HEK293 (cell line): ENCODE data around the gene FALEC.
A peak's percentile ranks its signal among the peaks of the same experiment; 100 is the strongest.

ENCODE experiments used
- CTCF ChIA-PET: fragments of 350-600 bp; formaldehyde crosslinking; extraction: SDS; loops from one replicate; lab custom pipeline; 2021; ENCODE audit warnings: antibody characterized with exemption; lab: Yijun Ruan, JAX
- POLR2A ChIA-PET: fragments of 300-600 bp; formaldehyde crosslinking; extraction: SDS; loops from one replicate; lab custom pipeline; 2020; ENCODE audit warnings: antibody characterized with exemption, inconsistent platforms; lab: Yijun Ruan, JAX
- H3K27ac ChIP-seq: fragments of 200-500 bp; sonication (Bioruptor generic); 2 replicates; pipeline ENCODE4 v1.5.1; 2014; ENCODE audit warnings: low read depth, low read length, control low read depth, inconsistent platforms; ENCODE audit errors: extremely low read depth
- H3K36me3 ChIP-seq, 2 experiments: fragments of 200-500 bp in 1 of 2; sonication (Bioruptor generic) in 1 of 2; 1 replicate in 1 of 2; 2 replicates in 1 of 2; pipeline ENCODE4 v1.5.1; 2014 to 2017; ENCODE audit warnings: inconsistent platforms in 2 of 2, low read length in 2 of 2; ENCODE audit not compliant: control insufficient read depth in 2 of 2, insufficient read depth in 1 of 2
- H3K4me1 ChIP-seq: fragments of 200-500 bp; sonication (Bioruptor generic); 2 replicates; pipeline ENCODE4 v1.5.1; 2014; ENCODE audit warnings: mild to moderate bottlenecking, low read length, inconsistent platforms; ENCODE audit not compliant: control insufficient read depth, insufficient read depth
- H3K4me3 ChIP-seq: 2 replicates; pipeline ENCODE4 v1.5.1; 2011; ENCODE audit warnings: low read depth, mild to moderate bottlenecking, control low read depth, low read length, moderate library complexity
- H3K9me3 ChIP-seq: fragments of 200-500 bp; sonication (Bioruptor generic); 2 replicates; pipeline ENCODE4 v1.5.1; 2014; ENCODE audit warnings: low read depth, low read length, inconsistent platforms; ENCODE audit not compliant: control insufficient read depth, insufficient read depth
- KLF1 ChIP-seq: fragments of 450-650 bp; formaldehyde crosslinking; IDR thresholded peaks from 2 replicates; pipeline ENCODE4 v1.5.1; 2016; ENCODE audit warnings: missing biosample characterization, missing genetic modification characterization
- KLF7 ChIP-seq: fragments of 450-650 bp; formaldehyde crosslinking; IDR thresholded peaks from 2 replicates; pipeline ENCODE4 v1.5.1; 2016; ENCODE audit warnings: missing biosample characterization, missing genetic modification characterization, borderline replicate concordance
- MEIS1 ChIP-seq: sonication (generic); formaldehyde crosslinking; IDR thresholded peaks from 2 replicates; pipeline ENCODE4 v1.8.1; 2022; ENCODE audit warnings: missing genetic modification reagents, mild to moderate bottlenecking, borderline replicate concordance
- PRDM1 ChIP-seq: fragments of 450-650 bp; formaldehyde crosslinking; IDR thresholded peaks from 2 replicates; pipeline ENCODE4; 2016; ENCODE audit warnings: missing biosample characterization, missing genetic modification characterization
- ZBTB1 ChIP-seq: fragments of 450-650 bp; formaldehyde crosslinking; IDR thresholded peaks from 2 replicates; pipeline ENCODE4 v1.5.1; 2016; ENCODE audit warnings: missing biosample characterization, missing genetic modification characterization
- ZBTB17 ChIP-seq: fragments of 450-650 bp; formaldehyde crosslinking; IDR thresholded peaks from 2 replicates; pipeline ENCODE4 v1.5.1; 2016; ENCODE audit warnings: missing biosample characterization, missing genetic modification characterization
- ZBTB21 ChIP-seq: fragments of 450-650 bp; formaldehyde crosslinking; IDR thresholded peaks from 2 replicates; pipeline ENCODE4 v1.5.1; 2017; ENCODE audit warnings: missing biosample characterization, missing genetic modification characterization
- ZBTB48 ChIP-seq: fragments of 450-650 bp; formaldehyde crosslinking; IDR thresholded peaks from 2 replicates; pipeline ENCODE4 v1.5.1; 2016; ENCODE audit warnings: missing biosample characterization, missing genetic modification characterization
- ZNF133 ChIP-seq: fragments of 450-650 bp; formaldehyde crosslinking; IDR thresholded peaks from 2 replicates; pipeline ENCODE4 v1.5.1; 2016; ENCODE audit warnings: missing biosample characterization, missing genetic modification characterization
- ZNF140 ChIP-seq: fragments of 450-650 bp; formaldehyde crosslinking; IDR thresholded peaks from 2 replicates; pipeline ENCODE4 v1.5.1; 2016; ENCODE audit warnings: missing biosample characterization, missing genetic modification characterization
- ZNF157 ChIP-seq: fragments of 450-650 bp; formaldehyde crosslinking; IDR thresholded peaks from 2 replicates; pipeline ENCODE4 v1.5.1; 2016; ENCODE audit warnings: missing biosample characterization, missing genetic modification characterization
- ZNF16 ChIP-seq: fragments of 450-650 bp; formaldehyde crosslinking; IDR thresholded peaks from 2 replicates; pipeline ENCODE4 v1.5.1; 2016; ENCODE audit warnings: low read depth, missing biosample characterization, missing genetic modification characterization
- ZNF174 ChIP-seq: fragments of 450-650 bp; formaldehyde crosslinking; IDR thresholded peaks from 2 replicates; pipeline ENCODE4 v1.5.0; 2017; ENCODE audit warnings: missing biosample characterization, mild to moderate bottlenecking, missing genetic modification characterization
- ZNF175 ChIP-seq: fragments of 450-650 bp; formaldehyde crosslinking; IDR thresholded peaks from 2 replicates; pipeline ENCODE4 v1.5.1; 2016; ENCODE audit warnings: missing biosample characterization, missing genetic modification characterization
- ZNF350 ChIP-seq: fragments of 450-650 bp; formaldehyde crosslinking; IDR thresholded peaks from 2 replicates; pipeline ENCODE4 v1.5.0; 2017; ENCODE audit warnings: missing biosample characterization, mild to moderate bottlenecking, missing genetic modification characterization
- ZNF510 ChIP-seq: fragments of 450-650 bp; formaldehyde crosslinking; IDR thresholded peaks from 2 replicates; pipeline ENCODE4 v1.5.1; 2018; ENCODE audit warnings: mild to moderate bottlenecking, missing genetic modification characterization, missing biosample characterization; ENCODE audit not compliant: insufficient replicate concordance
- ZNF596 ChIP-seq: fragments of 450-650 bp; IDR thresholded peaks from 2 replicates; pipeline ENCODE4 v1.5.0; 2018; ENCODE audit warnings: missing biosample characterization, mild to moderate bottlenecking, missing genetic modification characterization, moderate library complexity
- ZNF626 ChIP-seq: fragments of 450-650 bp; sonication (Bioruptor Pico); formaldehyde crosslinking; IDR thresholded peaks from 2 replicates; pipeline ENCODE4 v1.5.1; 2018; ENCODE audit warnings: missing biosample characterization, missing genetic modification characterization, inconsistent platforms
- ZNF660 ChIP-seq: fragments of 450-650 bp; IDR thresholded peaks from 2 replicates; pipeline ENCODE4 v1.5.1; 2018; ENCODE audit warnings: missing biosample characterization, mild to moderate bottlenecking, missing genetic modification characterization
- ZNF701 ChIP-seq: fragments of 450-650 bp; formaldehyde crosslinking; IDR thresholded peaks from 2 replicates; pipeline ENCODE4 v1.5.1; 2016; ENCODE audit warnings: missing biosample characterization, missing genetic modification characterization
- ZNF747 ChIP-seq: fragments of 450-650 bp; formaldehyde crosslinking; IDR thresholded peaks from 2 replicates; pipeline ENCODE4 v1.5.1; 2016; ENCODE audit warnings: missing biosample characterization, missing genetic modification characterization
- ZNF776 ChIP-seq: fragments of 450-650 bp; formaldehyde crosslinking; IDR thresholded peaks from 2 replicates; pipeline ENCODE4 v1.5.0; 2017; ENCODE audit warnings: missing biosample characterization, missing genetic modification characterization, borderline replicate concordance
- ZNF785 ChIP-seq: fragments of 450-650 bp; formaldehyde crosslinking; IDR thresholded peaks from 2 replicates; pipeline ENCODE4 v1.5.1; 2016; ENCODE audit warnings: missing biosample characterization, missing genetic modification characterization
- ZNF837 ChIP-seq: fragments of 450-650 bp; formaldehyde crosslinking; IDR thresholded peaks from 2 replicates; pipeline ENCODE4 v1.5.1; 2016; ENCODE audit warnings: missing biosample characterization, missing genetic modification characterization
- ZSCAN23 ChIP-seq: fragments of 450-650 bp; formaldehyde crosslinking; IDR thresholded peaks from 2 replicates; pipeline ENCODE4 v1.5.1; 2016; ENCODE audit warnings: missing biosample characterization, missing genetic modification characterization
- TF ChIP-seq, protein P1 (sequence below): sonication (generic); formaldehyde crosslinking; IDR thresholded peaks from 2 replicates; pipeline ENCODE4 v1.8.1; 2022; ENCODE audit warnings: mild to moderate bottlenecking, moderate library complexity, missing genetic modification reagents
- TF ChIP-seq, protein P2 (sequence below): fragments of 450-650 bp; formaldehyde crosslinking; IDR thresholded peaks from 2 replicates; pipeline ENCODE4 v1.5.1; 2016; ENCODE audit warnings: missing biosample characterization, missing genetic modification characterization
- TF ChIP-seq, protein P3 (sequence below): fragments of 450-650 bp; formaldehyde crosslinking; optimal IDR thresholded peaks from 2 replicates; pipeline ENCODE3; 2016; ENCODE audit warnings: missing biosample characterization, mild to moderate bottlenecking, missing genetic modification characterization
- TF ChIP-seq, protein P4 (sequence below): fragments of 450-650 bp; formaldehyde crosslinking; IDR thresholded peaks from 2 replicates; pipeline ENCODE4 v1.5.1; 2017; ENCODE audit warnings: missing biosample characterization, missing genetic modification characterization
- TF ChIP-seq, protein P5 (sequence below): fragments of 450-650 bp; formaldehyde crosslinking; IDR thresholded peaks from 2 replicates; pipeline ENCODE4 v1.5.1; 2016; ENCODE audit warnings: missing biosample characterization, missing genetic modification characterization
- TF ChIP-seq, protein P6 (sequence below): fragments of 450-650 bp; formaldehyde crosslinking; IDR thresholded peaks from 2 replicates; pipeline ENCODE4 v1.5.1; 2016; ENCODE audit warnings: missing biosample characterization, missing genetic modification characterization, low read depth

FALEC gene

DNA sequence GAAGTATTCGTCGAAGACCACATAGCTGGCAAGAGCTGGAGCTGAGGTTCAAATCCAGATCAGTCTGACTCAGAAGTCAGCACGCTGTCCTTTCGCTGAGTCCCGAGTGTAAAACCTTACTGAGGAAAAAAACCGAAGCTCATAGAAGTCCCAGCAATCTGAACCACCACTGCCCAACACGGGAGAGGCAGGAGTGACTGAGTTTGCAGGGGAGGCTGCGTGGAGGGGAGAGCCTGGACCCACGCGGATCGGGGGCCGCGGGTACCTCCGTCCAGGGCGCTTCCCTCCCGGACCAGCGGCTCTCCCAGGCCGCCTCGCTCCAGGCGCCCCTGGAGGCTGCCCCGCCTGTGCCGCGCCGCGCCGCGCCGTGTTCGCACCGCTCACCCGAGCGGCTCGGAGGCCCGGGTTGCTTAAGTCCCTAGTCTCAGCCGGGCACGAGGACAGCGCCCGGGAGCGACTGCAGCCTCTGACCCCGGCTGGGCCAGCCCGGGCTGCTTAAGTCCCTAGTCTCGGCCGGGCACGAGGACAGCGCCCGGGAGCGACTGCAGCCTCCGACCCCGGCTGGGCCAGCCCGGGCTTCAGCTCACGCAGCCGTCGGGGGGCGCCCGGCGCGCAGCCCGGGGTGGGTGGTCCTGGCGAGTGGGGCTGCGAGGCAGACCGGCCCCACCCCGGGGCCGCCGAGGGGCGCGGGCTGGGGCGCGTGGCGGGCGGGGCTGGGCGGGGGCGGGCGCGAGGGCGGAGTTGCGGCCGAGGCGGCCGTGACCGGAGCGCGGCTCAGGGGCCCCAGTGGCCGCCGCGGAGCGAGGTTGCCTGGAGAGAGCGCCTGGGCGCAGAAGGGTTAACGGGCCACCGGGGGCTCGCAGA, 33.3 kb downstream of the FALEC start, which contains the start of gene ADAMTSL4:
ADAMTSL4 (plus strand) TSS at position 777 of the 864 bp plus-strand sequence. CDS start 2,881 bp downstream, outside the sequence.
- POLR2A ChIA-PET = interaction anchor here (0.9 to 2.5 kb wide), 8 partner anchors 11 to 148 kb away, joined by 3 to 10 read pairs (median 5); partner anchors contain the start of genes ENSA, FALEC, GOLPH3L and MCL1
- no peak within 1 kb of the TSS; the same call in 1 of the 2 replicates for H3K27ac ChIP-seq
- H3K4me3 ChIP-seq = peak within 1 kb of the TSS; percentile 50
- H3K36me3 ChIP-seq = no peaks in the 10 kb centered on the region
- CTCF ChIA-PET = interaction anchor here (0.5 to 8.8 kb wide), 6 partner anchors 9 to 69 kb away, joined by 3 to 73 read pairs (median 5); no protein-coding TSS in a partner anchor
- no peaks in the 10 kb centered on the region for H3K9me3 ChIP-seq
- no peaks in the 10 kb centered on the region; the same call in 1 of the 2 replicates for H3K4me1 ChIP-seq
- TF ChIP-seq ZNF747 (tag by site-specific recombination) (no peak), KLF7 (no peak), ZNF133 (tag by site-specific recombination) (no peak), ZNF776 (tag by site-specific recombination) (no peak), ZBTB17 (peak; percentile 71), ZNF350 (no peak), ZNF596 (tag by site-specific recombination) (peak; percentile 66), KLF1 (tag by site-specific recombination) (no peak), ZNF785 (tag by site-specific recombination) (no peak), ZNF701 (tag by site-specific recombination) (no peak), ZNF140 (tag by site-specific recombination) (no peak), ZNF837 (tag by site-specific recombination) (no peak), ZBTB21 (tag by site-specific recombination) (no peak), ZNF510 (no peak), PRDM1 (no peak), ZNF626 (tag by site-specific recombination) (no peak), ZBTB1 (tag by site-specific recombination) (no peak), ZNF157 (tag by site-specific recombination) (no peak), ZNF174 (tag by site-specific recombination) (no peak), ZBTB48 (tag by site-specific recombination) (no peak), ZNF16 (tag by site-specific recombination) (no peak), ZNF175 (tag by site-specific recombination) (no peak), ZNF660 (tag by site-specific recombination) (0 out of 2 replicates have a peak, but pooled peaks have one; percentile 41), ZSCAN23 (tag by site-specific recombination) (no peak), MEIS1 (no peak)
- TF ChIP-seq, protein P1, sequence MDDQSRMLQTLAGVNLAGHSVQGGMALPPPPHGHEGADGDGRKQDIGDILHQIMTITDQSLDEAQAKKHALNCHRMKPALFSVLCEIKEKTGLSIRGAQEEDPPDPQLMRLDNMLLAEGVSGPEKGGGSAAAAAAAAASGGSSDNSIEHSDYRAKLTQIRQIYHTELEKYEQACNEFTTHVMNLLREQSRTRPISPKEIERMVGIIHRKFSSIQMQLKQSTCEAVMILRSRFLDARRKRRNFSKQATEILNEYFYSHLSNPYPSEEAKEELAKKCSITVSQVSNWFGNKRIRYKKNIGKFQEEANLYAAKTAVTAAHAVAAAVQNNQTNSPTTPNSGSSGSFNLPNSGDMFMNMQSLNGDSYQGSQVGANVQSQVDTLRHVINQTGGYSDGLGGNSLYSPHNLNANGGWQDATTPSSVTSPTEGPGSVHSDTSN (CRISPR knock-in tag) = peak; percentile 53; the same call in 1 of the 2 replicates
- TF ChIP-seq, protein P2, sequence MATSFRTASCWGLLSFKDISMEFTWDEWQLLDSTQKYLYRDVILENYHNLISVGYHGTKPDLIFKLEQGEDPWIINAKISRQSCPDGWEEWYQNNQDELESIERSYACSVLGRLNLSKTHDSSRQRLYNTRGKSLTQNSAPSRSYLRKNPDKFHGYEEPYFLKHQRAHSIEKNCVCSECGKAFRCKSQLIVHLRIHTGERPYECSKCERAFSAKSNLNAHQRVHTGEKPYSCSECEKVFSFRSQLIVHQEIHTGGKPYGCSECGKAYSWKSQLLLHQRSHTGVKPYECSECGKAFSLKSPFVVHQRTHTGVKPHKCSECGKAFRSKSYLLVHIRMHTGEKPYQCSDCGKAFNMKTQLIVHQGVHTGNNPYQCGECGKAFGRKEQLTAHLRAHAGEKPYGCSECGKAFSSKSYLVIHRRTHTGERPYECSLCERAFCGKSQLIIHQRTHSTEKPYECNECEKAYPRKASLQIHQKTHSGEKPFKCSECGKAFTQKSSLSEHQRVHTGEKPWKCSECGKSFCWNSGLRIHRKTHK (tag by site-specific recombination) = no peak
- TF ChIP-seq, protein P3, sequence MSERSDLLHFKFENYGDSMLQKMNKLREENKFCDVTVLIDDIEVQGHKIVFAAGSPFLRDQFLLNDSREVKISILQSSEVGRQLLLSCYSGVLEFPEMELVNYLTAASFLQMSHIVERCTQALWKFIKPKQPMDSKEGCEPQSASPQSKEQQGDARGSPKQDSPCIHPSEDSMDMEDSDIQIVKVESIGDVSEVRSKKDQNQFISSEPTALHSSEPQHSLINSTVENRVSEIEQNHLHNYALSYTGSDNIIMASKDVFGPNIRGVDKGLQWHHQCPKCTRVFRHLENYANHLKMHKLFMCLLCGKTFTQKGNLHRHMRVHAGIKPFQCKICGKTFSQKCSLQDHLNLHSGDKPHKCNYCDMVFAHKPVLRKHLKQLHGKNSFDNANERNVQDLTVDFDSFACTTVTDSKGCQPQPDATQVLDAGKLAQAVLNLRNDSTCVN = peak; percentile 86
- TF ChIP-seq, protein P4, sequence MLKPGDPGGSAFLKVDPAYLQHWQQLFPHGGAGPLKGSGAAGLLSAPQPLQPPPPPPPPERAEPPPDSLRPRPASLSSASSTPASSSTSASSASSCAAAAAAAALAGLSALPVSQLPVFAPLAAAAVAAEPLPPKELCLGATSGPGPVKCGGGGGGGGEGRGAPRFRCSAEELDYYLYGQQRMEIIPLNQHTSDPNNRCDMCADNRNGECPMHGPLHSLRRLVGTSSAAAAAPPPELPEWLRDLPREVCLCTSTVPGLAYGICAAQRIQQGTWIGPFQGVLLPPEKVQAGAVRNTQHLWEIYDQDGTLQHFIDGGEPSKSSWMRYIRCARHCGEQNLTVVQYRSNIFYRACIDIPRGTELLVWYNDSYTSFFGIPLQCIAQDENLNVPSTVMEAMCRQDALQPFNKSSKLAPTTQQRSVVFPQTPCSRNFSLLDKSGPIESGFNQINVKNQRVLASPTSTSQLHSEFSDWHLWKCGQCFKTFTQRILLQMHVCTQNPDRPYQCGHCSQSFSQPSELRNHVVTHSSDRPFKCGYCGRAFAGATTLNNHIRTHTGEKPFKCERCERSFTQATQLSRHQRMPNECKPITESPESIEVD (tag by site-specific recombination) = no peak
- TF ChIP-seq, protein P5, sequence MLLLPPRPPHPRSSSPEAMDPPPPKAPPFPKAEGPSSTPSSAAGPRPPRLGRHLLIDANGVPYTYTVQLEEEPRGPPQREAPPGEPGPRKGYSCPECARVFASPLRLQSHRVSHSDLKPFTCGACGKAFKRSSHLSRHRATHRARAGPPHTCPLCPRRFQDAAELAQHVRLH (tag by site-specific recombination) = no peak
- TF ChIP-seq, protein P6, sequence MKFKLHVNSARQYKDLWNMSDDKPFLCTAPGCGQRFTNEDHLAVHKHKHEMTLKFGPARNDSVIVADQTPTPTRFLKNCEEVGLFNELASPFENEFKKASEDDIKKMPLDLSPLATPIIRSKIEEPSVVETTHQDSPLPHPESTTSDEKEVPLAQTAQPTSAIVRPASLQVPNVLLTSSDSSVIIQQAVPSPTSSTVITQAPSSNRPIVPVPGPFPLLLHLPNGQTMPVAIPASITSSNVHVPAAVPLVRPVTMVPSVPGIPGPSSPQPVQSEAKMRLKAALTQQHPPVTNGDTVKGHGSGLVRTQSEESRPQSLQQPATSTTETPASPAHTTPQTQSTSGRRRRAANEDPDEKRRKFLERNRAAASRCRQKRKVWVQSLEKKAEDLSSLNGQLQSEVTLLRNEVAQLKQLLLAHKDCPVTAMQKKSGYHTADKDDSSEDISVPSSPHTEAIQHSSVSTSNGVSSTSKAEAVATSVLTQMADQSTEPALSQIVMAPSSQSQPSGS (tag by site-specific recombination) = no peak
